ENCODE measurements around the gene ZCCHC8.
"Not testable (repeated sequence)": the region's sequence is repeated elsewhere in the genome, so short reads cannot be mapped to it uniquely, and the experiment has no call there.

The ZCCHC8 gene

DNA sequence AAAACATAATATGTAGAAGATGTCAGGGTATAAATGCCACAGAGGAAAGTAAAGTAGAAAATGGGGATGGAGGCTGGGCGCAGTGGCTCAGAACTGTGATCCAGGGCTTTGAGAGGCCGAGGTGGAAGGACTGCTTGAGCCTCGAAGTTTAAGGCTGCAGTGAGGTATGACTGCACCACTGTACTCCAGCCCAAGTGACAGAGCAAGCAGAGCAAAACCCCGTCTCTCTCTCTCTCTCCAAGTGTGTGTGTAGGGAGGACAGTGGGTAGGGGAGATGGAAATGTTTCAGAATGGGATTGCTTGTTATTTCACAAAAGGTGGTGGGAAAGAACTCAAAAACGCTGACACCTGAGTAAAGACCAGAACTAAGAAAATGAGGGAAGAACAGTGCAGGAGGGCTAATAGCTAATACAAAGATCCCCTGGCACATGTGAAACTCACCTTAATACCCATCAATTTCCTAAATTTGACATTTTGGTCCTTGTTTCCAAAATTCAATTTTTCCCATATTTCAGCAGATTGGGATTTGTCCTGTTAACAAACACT, 5.7 kb upstream of the ZCCHC8 start:
- no peak for DNase-seq

DNA sequence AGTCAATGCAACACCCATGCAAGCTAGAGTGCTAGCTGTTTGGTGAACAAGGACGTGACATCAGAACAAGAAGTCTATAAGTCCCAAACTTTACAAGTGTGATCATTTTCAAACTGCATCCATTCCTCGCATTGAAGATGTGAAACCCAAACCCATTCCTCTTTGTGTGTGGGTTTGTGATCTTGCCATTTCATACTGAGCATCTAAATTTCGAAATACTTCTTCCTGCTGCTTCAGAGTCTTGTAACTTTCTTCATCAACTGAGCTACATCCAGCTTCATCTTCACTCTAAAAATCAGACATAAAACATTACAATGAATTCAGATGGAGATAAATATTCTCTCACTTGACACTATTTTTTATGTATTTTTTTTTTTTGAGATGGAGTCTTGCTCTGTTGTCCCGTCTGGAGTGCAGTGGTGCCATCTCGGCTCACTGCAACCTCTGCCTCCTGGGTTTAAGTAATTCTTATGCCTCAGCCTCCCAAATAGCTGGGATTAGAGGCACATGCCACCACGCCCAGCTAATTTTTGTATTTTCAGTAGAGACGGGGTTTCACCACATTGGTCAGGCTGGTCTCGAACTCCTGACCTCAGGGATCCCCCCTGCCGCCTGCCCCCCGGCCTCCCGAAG, 4.8 kb upstream of the ZCCHC8 start:
- DNase-seq: no peak

GRCh38 chr12:122503783-122504590, 3.3 kb upstream of the ZCCHC8 start:
- no peak for DNase-seq

GRCh38 chr12:122503147-122503751, 2.5 kb upstream of the ZCCHC8 start:
- no peak for DNase-seq

DNA sequence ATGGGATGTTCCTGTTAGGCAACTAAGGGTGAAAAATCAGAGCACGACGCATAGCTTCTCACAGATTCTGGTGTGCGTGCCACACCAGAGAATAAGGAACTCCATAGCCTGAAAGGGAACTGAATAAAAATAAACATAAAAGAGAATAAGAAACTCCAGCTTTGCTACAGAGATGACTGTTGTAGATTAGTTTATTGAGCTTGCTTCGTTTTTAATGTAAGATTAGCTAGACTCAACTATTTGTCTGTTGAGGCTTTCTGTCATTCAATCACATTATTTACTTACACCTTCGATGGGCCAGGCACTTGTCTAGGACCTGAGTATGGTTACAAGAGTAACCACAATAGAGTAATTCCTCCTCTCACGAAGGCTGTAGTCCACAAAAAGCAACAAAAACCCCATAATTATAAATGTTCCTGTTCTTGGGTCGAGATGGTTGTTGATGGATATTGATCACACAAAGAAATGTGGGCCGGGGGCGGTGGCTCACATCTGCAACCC, 807 bp upstream of the ZCCHC8 start:
- no peak for DNase-seq

DNA sequence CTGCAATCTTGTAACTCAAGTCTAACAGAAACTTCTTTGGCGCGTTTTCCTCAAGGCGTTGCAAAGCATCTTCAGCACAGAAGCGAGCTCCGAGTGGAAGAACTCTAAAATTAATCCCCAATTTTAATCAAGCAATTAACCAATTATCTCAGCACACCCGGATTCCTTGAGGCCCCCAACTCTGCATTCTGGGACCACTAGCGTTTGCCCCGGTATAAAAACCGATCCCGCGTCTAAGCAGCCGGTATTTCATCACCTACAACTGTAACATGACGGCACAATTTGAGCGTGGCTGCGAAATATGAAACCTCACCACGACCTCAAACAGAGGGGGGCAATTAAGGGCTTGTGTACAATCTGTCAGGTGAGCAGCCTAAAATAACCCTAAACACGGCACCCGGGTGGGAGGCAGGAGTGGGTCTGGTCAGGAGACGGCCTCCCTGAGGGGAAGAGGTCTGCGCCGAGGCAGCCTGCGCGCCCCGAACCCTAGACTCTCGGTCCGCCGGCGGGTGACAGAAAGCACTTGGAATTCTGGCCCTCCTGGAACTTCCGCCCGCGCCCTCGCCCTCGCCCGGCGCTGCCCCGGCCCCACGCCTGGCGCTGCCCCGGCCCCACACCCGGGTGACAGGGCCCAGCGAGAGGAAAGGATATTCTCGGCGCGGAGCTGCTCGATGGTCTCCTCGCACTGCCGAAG, 594 bp downstream of the ZCCHC8 start:
- DNase-seq: peak; percentile 37 to 54

DNA sequence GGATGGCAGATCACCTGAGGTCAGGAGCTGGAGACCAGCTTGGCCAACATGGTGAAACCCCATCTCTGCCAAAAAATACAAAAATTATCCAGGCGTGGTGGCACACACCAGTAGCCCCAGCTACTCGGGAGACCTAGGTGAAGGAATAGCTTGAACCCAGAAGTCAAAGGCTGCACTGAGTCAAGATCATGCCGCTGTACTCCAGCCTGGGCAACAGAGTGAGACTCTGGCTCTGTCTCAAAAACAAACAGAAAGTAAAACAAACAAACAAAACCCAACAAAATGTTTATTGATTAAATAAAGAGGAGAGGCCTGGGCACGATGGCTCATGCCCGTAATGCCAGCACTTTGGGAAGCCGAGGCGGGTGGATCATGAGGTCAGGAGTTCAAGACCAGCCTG, 5.5 kb downstream of the ZCCHC8 start:
- DNase-seq: no peak

DNA sequence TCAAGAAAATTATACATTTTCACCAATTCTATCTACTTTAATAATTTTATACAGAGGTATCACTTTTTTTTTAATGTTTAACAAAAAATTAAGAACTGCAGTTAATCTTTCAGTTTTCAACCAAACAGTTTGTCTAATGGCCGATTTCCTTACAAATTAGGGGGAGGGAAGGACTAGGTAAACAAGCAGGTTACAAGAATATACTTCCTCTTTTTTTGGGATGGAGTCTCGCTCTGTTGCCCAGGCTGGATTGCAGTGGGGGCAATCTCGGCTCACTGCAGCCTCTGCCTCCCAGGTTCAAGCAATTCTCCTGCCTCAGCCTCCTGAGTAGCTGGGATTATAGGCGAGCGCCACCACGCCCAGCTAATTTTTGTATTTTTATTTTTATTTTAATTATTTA, 7.5 kb downstream of the ZCCHC8 start:
- DNase-seq: not testable (repeated sequence)

DNA sequence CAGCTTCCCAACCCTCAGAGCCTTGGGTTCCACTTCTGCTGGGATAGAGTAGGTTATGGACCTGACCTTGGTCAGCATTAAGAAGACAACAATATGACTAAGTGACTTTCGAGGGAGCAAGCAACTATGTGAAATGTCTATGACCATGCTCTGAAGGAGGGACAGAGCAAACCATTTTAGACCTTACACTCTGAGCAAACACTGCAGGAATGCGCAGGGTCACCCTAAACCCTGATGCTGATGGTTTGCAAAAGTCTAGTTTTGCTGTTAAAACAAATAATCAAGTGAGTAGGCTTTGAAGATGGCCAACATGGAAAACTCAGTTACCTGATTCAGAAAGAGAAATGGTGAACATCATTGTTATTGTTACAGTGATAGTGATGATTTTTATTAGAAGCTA, 8.7 kb downstream of the ZCCHC8 start:
- no peak for DNase-seq

GRCh38 chr12:122489038-122489437, 11.7 kb downstream of the ZCCHC8 start:
- no peak for DNase-seq

DNA sequence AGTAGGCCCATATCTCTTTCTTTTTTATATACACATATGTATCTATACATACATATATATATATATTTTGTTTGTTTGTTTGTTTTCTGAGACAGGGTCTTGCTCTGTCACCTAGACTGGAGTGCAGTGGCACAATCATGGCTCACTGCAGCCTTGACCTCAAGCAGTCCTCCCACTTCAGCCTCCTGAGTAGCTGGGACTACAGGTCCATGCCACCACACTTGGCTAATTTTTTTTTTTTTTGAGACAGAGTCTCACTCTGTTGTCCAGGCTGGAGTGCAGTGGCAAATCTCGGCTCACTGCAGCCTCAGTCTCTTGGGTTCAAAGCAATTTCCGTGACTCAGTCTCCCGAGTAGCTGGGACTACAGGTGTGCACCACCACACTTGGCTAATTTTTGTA, 12.9 kb downstream of the ZCCHC8 start:
- DNase-seq: not testable (repeated sequence)

GRCh38 chr12:122486805-122487426, 13.8 kb downstream of the ZCCHC8 start:
- DNase-seq: no peak

- not testable (repeated sequence) for DNase-seq
Measured at GRCh38 chr12:122486360-122486759, 14.4 kb downstream of the ZCCHC8 start.

DNA sequence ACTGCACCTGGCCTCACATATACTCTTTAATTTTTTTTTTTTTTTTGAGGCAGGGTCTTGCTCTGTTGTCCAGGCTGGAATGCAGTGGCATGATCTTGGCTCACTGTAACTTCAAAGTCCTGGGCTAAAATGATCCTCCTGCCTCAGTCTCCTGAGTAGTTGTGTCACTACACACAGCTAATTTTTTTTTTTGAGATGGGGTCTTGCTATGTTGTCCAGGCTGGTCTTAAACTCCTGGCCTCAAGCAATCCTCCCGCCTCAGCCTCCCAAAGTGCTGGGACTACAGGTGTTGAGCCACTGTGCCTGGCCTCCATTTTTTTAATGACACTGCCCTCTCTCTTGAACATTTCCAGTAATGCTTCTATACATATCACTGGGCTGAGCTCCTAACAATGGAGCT, 16.3 kb downstream of the ZCCHC8 start:
- DNase-seq: not testable (repeated sequence)

DNA sequence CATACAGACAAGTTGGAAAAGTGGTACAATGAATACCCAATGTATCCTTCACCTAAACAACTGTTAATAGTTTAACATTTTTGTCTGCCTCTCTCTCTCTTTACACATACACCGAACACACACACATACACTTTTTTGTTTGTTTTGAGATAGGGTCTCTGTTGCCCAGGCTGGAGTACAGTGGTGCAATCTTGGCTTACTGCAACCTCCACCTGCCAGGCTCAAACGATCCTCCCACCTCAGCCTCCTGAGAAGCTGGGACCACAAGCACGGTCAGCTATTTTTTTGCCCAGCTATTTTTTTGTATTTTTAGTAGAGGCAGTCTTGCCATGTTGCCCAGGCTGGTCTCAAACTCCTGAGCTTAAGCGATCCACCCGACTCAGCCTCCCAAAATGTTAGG, 16.8 kb downstream of the ZCCHC8 start:
- no peak for DNase-seq

DNA sequence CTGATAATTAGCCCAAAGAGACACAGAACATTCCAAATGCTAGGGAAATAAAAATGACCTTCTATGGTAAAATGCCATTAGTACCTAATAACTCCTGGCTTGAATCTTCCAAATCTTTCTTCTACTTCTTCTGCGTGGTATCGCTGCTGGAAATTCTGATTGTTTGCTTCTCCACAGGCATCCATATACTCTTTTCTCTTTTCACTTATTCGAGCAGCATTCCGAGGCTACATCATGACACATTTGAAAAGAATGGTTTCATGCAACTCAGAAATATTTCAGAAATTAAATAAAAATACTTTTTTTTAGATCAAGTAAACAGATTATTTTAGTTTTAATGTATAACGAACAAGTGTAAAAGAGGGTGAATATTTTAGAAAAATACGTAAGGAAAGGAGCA, 18.9 kb downstream of the ZCCHC8 start:
- no peak for DNase-seq

DNA sequence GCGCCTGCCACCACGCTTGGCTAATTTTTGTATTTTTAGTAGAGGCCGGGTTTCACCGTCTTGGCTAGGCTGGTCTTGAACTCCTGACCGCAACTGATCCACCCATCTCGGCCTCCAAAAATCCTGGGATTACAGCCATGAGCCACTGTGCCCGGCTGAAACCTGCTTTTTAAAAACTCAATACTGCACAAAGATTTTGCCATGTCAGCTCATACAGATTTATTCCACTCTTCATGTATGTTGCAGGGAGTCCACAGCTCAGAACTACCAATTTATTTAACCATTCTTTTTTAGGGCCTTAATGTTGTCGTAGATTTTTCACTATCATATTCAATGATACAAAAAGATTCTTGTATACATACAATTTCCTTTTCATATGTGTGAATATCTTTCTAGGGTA, 20.0 kb downstream of the ZCCHC8 start:
- no peak for DNase-seq

GRCh38 chr12:122474324-122474716, 26.4 kb downstream of the ZCCHC8 start:
- no peak for DNase-seq

DNA sequence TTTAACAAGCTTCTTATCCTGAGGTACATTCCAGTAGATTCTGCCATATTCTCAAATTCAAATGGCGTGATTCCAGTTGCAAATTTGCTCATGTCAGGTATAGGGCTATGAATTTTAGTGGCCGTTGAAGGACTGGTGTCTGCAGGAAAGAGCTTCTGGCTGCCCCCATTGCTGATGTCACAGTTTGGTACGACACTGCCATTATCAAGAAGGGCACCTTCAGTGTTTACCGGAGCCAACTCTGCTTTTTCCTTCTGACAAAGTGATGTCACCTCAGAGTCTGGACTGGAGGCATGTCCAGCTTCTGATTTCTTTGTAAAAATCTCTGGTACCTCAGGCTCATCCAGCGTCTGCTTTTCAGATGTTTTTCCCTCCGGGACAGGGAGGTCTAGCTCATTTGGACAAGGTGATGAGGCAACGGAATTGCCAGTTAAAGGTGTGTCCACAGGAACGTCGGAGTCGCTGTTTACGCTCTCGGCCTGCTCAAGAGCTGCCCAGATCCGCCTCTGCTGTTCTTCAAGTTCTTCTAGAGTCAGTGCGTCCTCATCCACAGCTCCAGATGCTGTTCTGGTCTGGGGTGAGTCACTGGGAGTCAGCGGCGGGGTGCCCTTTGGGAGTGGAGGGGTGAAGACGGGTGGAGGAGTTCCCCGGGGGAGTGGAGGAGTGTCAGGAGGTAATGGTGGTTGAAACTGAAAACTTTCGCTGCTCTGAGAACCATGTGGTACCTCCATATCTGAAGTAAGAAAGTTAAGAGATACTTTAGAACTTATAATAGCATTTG, 27.0 kb downstream of the ZCCHC8 start:
- no peak for DNase-seq

GRCh38 chr12:122471324-122472226, 29.2 kb downstream of the ZCCHC8 start:
- DNase-seq: peak; percentile 24 to 77

GRCh38 chr12:122470576-122470975, 30.2 kb downstream of the ZCCHC8 start:
- not testable (repeated sequence) for DNase-seq

All from CD4-positive, alpha-beta T cell treated with Interleukin-4 for 1 hour (primary cell).